Fibroblast of lung (primary cell): ENCODE data around the gene ZNF646. TPM values are rescaled to one million over a fixed set of nuclear protein-coding genes. Genes with fewer than 3 reads are reported as not detected.
A peak's percentile ranks its signal among the peaks of the same experiment; 100 is the strongest.

Experiments
- DNase-seq, 2 donors: peaks; one replicate each; pipeline versions ENCODE4 v3.0.0 to v3.0.0-alpha.2; 2010; ENCODE audit warnings: low read depth in 2 of 2
- H2AFZ ChIP-seq: 2 replicates; pipeline ENCODE4 v1.5.1; 2012; ENCODE audit warnings: low read length, control low read depth, inconsistent platforms
- H3K27ac ChIP-seq: 2 replicates; pipeline ENCODE4 v1.5.1; 2011; ENCODE audit warnings: low read length, control low read depth; ENCODE audit not compliant: insufficient read depth
- H3K27me3 ChIP-seq: 2 replicates; pipeline ENCODE4 v1.5.1; 2011; ENCODE audit warnings: mild to moderate bottlenecking, low read length; ENCODE audit not compliant: control insufficient read depth, insufficient read depth
- H3K36me3 ChIP-seq: 2 replicates; pipeline ENCODE4 v1.5.1; 2011; ENCODE audit warnings: low read length; ENCODE audit not compliant: control insufficient read depth, insufficient read depth
- H3K4me1 ChIP-seq: 2 replicates; pipeline ENCODE4 v1.5.1; 2011; ENCODE audit warnings: low read length; ENCODE audit not compliant: control insufficient read depth, insufficient read depth; ENCODE audit errors: extremely low read depth
- H3K4me2 ChIP-seq: 2 replicates; pipeline ENCODE4 v1.5.1; 2011; ENCODE audit warnings: low read length, control low read depth; ENCODE audit not compliant: insufficient read depth; ENCODE audit errors: extremely low read depth
- H3K4me3 ChIP-seq, 4 experiments: fragments of 200-600 bp in 1 of 4; sonication (generic) in 1 of 4; replicated peaks in 1 of 4; 2 replicates each; pipeline ENCODE4 v1.5.1; 2011 to 2016; ENCODE audit warnings: low read length in 4 of 4, low read depth in 3 of 4, mild to moderate bottlenecking in 3 of 4, control low read depth in 2 of 4, inconsistent platforms in 1 of 4, mixed read lengths in 1 of 4; ENCODE audit not compliant: insufficient read depth in 1 of 4; ENCODE audit errors: control extremely low read depth in 1 of 4
- H3K79me2 ChIP-seq: 2 replicates; pipeline ENCODE4 v1.5.1; 2012; ENCODE audit warnings: mild to moderate bottlenecking, low read length, inconsistent platforms; ENCODE audit not compliant: control insufficient read depth, insufficient read depth
- H3K9ac ChIP-seq: 2 replicates; pipeline ENCODE4 v1.5.1; 2011; ENCODE audit warnings: mild to moderate bottlenecking, low read length, control low read depth; ENCODE audit not compliant: insufficient read depth
- H3K9me3 ChIP-seq: 2 replicates; pipeline ENCODE4 v1.5.1; 2012; ENCODE audit warnings: low read depth, low read length; ENCODE audit not compliant: control insufficient read depth, insufficient read depth
- H4K20me1 ChIP-seq: 2 replicates; pipeline ENCODE4 v1.5.1; 2011; ENCODE audit warnings: low read length; ENCODE audit not compliant: control insufficient read depth, insufficient read depth; ENCODE audit errors: extremely low read depth
- CTCF ChIP-seq, 2 donors: IDR thresholded peaks in 1 of 2; conservative IDR thresholded peaks in 1 of 2; 1 replicate in 1 of 2; 2 replicates in 1 of 2; pipeline ENCODE4 v1.5.1; 2011 to 2012; ENCODE audit warnings: low read length in 2 of 2, control low read depth in 1 of 2, inconsistent platforms in 1 of 2, low read depth in 1 of 2, mild to moderate bottlenecking in 1 of 2
- EZH2 ChIP-seq: IDR thresholded peaks from 2 replicates; pipeline ENCODE4 v1.5.1; 2012; ENCODE audit warnings: low read length, control low read depth, mild to moderate bottlenecking; ENCODE audit errors: missing control alignments
- polyA plus RNA-seq, 2 donors: library from polyadenylated mRNA; depleted of rRNA in 1 of 2; stranded (reverse) in 1 of 2; unstranded in 1 of 2; fragments of >200 nt; gene quantifications; 2 replicates each; pipeline ENCODE4 v1.2.1, GENCODE V29; 2011 to 2012; ENCODE audit warnings: missing spikeins in 1 of 2
- total RNA-seq: library from RNA; depleted of rRNA; stranded (reverse); fragments of >200 nt; gene quantifications from 2 replicates; pipeline ENCODE4 v1.2.1, GENCODE V29; 2014

Gene ZNF646
- total and polyA plus RNA-seq, 2 donors (not counting 1 experiment from before 2014, with no cell fraction given) = 2.6 to 13.2 TPM

GRCh38 chr16:31108035-31108793 lies 34.0 kb downstream of the ZNF646 start, which contains the start of gene BCKDK:
Gene BCKDK, plus strand, starts transcription at chr16:31108386. Its CDS starts 838 bp downstream, at chr16:31109224.
- H2AFZ ChIP-seq = peak within 1 kb of the TSS; percentile 91
- no peaks in the 10 kb centered on the region for H3K9me3 ChIP-seq
- H4K20me1 ChIP-seq = no peaks in the 10 kb centered on the region
- peak within 1 kb of the TSS; percentile 82 for H3K27ac ChIP-seq
- TF ChIP-seq EZH2 (no peak), CTCF (conservative IDR thresholded peaks at IDR 0.05 in 1 of 2, IDR thresholded peaks at IDR 0.05 in 1 of 2; ENCODE audit: low read depth in 1 of 2, low read length in 2 of 2) (no peak)
- H3K27me3 ChIP-seq = no peaks in the 10 kb centered on the region
- peaks cover 19% of the 10 kb centered on the region for H3K36me3 ChIP-seq
- peaks cover 9% of the 10 kb centered on the region for H3K79me2 ChIP-seq
- H3K4me3 ChIP-seq = peak within 1 kb of the TSS; percentile 60 to 95 (median 89)
- H3K4me2 ChIP-seq = peak within 1 kb of the TSS; percentile 83
- DNase-seq = peak; percentile 60 to 63
- H3K9ac ChIP-seq = peak within 1 kb of the TSS; percentile 95
- H3K4me1 ChIP-seq = peaks cover 3% of the 10 kb centered on the region

- H3K4me1 ChIP-seq = peaks cover 3% of the 10 kb centered on the region
Observed at GRCh38 chr16:31108794-31109558, 34.8 kb downstream of the ZNF646 start.

More at GRCh38 chr16:31108794-31109558, 34.8 kb downstream of the ZNF646 start:
- H2AFZ ChIP-seq = no peak overlapping the region
- H3K4me2 ChIP-seq = peak overlapping the region; percentile 83
- DNase-seq = no peak
- H3K27me3 ChIP-seq = no peaks in the 10 kb centered on the region
- H3K9ac ChIP-seq = peak overlapping the region; percentile 95
- H3K79me2 ChIP-seq = peaks cover 9% of the 10 kb centered on the region
- peak overlapping the region; percentile 82 for H3K27ac ChIP-seq
- H3K4me3 ChIP-seq = peak overlapping the region; percentile 60 to 95 (median 89)
- peaks cover 19% of the 10 kb centered on the region for H3K36me3 ChIP-seq
- H3K9me3 ChIP-seq = no peaks in the 10 kb centered on the region
- no peak for TF ChIP-seq EZH2
- TF ChIP-seq CTCF (conservative IDR thresholded peaks at IDR 0.05 in 1 of 2, IDR thresholded peaks at IDR 0.05 in 1 of 2; ENCODE audit: low read depth in 1 of 2, low read length in 2 of 2) = no peak
- no peaks in the 10 kb centered on the region for H4K20me1 ChIP-seq
